Measurements from ENCODE around the gene EPRS1. TPM values are rescaled to one million over a fixed set of nuclear protein-coding genes. Genes with fewer than 3 reads are reported as not detected.

EPRS1 gene
- total RNA-seq, result 36.3 TPM

DNA sequence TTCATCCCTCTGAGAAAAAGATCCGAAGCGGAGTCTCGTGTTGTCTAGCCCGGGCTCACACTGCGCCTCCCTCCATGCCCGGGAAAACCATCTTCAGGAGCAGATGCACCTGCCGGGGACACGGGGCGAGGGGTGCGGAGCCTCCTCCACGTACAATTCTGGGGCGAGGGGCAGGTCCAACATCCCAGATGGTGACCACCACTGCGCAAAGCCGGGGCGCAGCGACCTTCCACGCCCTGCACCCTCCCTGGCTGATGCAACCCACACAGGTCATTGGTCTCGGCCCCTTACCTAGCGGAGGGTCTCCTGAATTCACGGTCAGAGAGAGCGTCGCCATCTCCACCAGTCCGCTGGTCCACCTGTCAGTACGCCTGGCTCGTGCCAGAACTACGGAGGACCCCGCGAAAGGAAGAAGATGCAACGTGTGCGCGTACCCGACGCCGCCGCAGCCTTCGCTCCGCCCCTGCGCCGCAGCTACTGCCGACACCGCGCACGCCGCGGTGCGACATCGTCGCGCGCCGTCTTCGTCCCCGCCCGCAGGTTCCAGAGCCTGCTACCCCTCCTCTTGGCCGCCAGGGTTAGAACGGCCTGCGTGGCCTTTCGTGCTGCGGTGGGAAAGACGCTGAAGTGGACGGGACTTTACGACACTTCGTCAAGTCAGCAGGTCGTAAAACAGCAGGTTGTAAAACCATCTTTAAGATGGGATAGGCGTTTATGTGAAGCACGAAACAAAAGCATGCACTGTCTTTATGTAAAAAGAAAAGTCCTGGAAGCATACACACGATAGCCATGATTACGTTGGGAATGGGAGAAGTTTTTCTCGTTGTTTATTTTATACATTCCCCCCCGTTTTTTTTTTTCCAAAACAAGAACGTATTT is at the start of gene EPRS1:
Gene EPRS1, minus strand, starts transcription at position 454 of the 879 bp plus-strand sequence. Its CDS starts 117 bp downstream, at position 337.
- Histone ChIP-seq H3K27me3 (no peaks in the 10 kb centered on the region), H3K4me3 (peak within 1 kb of the TSS; percentile 76 to 94), H3K27ac (peak within 1 kb of the TSS; percentile 81), H3K9me3 (no peaks in the 10 kb centered on the region), H3K4me1 (peaks cover 13% of the 10 kb centered on the region), H3K36me3 (no peaks in the 10 kb centered on the region)
- TF ChIP-seq POLR2AphosphoS5 (IDR thresholded peaks at IDR 0.05; ENCODE audit: insufficient read depth in 1 of 2, low read depth in 1 of 2) (peak; percentile 90 to 92), POLR2A (IDR thresholded peaks at IDR 0.05) (peak in 1 of 2 donors; percentile 29)
- TF ChIP-seq, protein P1, sequence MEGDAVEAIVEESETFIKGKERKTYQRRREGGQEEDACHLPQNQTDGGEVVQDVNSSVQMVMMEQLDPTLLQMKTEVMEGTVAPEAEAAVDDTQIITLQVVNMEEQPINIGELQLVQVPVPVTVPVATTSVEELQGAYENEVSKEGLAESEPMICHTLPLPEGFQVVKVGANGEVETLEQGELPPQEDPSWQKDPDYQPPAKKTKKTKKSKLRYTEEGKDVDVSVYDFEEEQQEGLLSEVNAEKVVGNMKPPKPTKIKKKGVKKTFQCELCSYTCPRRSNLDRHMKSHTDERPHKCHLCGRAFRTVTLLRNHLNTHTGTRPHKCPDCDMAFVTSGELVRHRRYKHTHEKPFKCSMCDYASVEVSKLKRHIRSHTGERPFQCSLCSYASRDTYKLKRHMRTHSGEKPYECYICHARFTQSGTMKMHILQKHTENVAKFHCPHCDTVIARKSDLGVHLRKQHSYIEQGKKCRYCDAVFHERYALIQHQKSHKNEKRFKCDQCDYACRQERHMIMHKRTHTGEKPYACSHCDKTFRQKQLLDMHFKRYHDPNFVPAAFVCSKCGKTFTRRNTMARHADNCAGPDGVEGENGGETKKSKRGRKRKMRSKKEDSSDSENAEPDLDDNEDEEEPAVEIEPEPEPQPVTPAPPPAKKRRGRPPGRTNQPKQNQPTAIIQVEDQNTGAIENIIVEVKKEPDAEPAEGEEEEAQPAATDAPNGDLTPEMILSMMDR (IDR thresholded peaks at IDR 0.05), result peak in 2 of 3 experiments; percentile 42 to 80
- peak in 1 of 2 donors; percentile 94 for DNase-seq (ENCODE audit: extremely low spot score in 2 of 2)
- intact Hi-C loops (cut with DNase I), result loop anchor here (5.0 kb wide), 1 partner anchor 46 kb away; the partner anchor contains the start of gene IARS2

DNA sequence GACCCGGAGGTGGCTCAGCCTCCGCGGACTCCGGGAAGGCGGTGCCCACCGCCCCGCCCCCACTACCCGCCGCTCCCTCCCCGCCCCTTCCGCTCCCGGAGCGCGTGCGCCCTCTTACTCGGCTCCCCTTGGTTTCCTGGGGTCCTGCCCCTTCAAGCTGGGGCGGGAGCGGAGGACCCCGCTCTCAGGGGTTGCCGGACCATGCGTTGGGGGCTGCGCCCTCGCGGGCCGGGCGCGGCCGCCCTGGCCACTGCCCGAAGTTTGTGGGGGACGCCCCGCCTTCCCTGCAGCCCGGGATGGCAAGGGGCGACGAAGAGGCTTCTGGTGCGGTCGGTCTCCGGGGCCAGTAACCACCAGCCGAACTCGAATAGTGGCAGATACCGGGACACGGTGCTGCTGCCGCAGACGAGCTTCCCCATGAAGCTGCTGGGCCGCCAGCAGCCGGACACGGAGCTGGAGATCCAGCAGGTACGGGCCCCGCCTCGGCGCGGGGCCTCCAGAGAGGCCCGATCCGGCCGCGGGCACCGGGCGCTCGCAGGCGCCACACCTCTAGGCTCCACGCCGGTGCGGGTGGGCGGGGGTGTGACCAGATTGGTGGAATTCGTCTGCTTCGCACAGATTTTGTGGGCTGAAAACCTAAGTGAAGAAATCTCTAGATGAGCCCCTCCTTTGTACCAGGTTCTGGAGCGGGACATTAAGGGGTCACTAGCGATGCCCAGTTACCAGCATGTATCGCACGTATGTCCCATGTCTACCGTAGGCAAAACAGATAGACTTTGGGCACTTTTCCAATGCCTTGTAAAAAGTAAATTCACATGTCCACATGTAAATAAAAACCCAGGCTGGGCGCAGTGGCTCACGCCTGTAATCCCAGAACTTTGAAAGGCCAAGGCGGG is 48.0 kb upstream of the EPRS1 start, which contains the start of gene IARS2:
Gene IARS2, plus strand, starts transcription at position 117 of the 896 bp plus-strand sequence. Its CDS starts 85 bp downstream, at position 202.
- Histone ChIP-seq H3K27ac (peak within 1 kb of the TSS; percentile 79), H3K4me1 (peaks cover 25% of the 10 kb centered on the region), H3K36me3 (peaks cover 0 to 16% of the 10 kb centered on the region in 2 donors), H3K4me3 (peak within 1 kb of the TSS; percentile 82 to 89), H3K9me3 (no peaks in the 10 kb centered on the region), H3K27me3 (no peaks in the 10 kb centered on the region)
- TF ChIP-seq, protein P1 (IDR thresholded peaks at IDR 0.05), result no peak
- TF ChIP-seq POLR2A (IDR thresholded peaks at IDR 0.05) (peak in 1 of 2 donors; percentile 12), POLR2AphosphoS5 (IDR thresholded peaks at IDR 0.05; ENCODE audit: insufficient read depth in 1 of 2, low read depth in 1 of 2) (peak in 1 of 2 donors; percentile 81)
- DNase-seq (ENCODE audit: extremely low spot score in 2 of 2), result peak in 1 of 2 donors; percentile 87
- intact Hi-C loops (cut with DNase I), result loop anchor here (5.0 kb wide), 1 partner anchor 47 kb away; the partner anchor contains the start of gene EPRS1

DNA sequence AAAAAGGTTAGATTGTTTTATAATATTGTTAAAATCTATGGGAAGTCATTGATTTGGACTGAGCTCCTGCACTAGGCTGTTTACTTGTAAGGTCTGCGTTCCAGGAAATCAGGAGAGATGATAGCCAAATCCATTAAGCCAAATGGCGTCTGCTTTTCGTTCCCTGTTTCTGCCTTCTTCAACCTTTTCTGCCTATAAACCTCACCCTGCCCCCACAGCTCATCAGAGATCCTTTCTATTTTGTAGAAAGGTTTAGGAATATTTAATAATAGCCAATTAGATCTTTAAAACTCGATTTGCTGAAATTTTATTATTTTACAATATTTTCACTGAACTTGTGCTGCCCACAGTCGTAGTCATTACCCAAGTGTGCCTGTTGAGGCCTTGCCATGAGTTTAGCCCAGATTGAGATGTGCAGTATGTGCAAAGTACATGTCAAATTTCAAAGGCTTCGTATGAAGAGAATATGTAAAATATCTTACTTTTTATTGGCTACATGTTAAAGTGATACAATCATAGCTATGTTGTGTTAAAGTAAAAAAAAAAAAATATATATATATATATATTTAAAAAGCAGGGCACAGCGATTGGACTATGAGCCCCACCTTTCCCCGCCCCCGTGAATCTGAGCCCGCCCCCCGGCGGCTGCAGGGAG is 47.2 kb upstream of the EPRS1 start:
- TF ChIP-seq POLR2AphosphoS5 (IDR thresholded peaks at IDR 0.05; ENCODE audit: insufficient read depth in 1 of 2, low read depth in 1 of 2), result peak in 1 of 2 donors; percentile 31
- TF ChIP-seq, protein P1 (IDR thresholded peaks at IDR 0.05), result no peak
- Histone ChIP-seq H3K4me1 (peaks cover 25% of the 10 kb centered on the region), H3K27ac (peak overlapping the region; percentile 41), H3K9me3 (no peaks in the 10 kb centered on the region), H3K4me3 (peak overlapping the region; percentile 82 to 89), H3K27me3 (no peaks in the 10 kb centered on the region), H3K36me3 (peaks cover 0 to 16% of the 10 kb centered on the region in 2 donors)
- no peak for DNase-seq (ENCODE audit: extremely low spot score in 2 of 2)
- intact Hi-C loops (cut with DNase I), result loop anchor here (5.0 kb wide), 1 partner anchor 46 kb away; the partner anchor contains the start of gene EPRS1

DNA sequence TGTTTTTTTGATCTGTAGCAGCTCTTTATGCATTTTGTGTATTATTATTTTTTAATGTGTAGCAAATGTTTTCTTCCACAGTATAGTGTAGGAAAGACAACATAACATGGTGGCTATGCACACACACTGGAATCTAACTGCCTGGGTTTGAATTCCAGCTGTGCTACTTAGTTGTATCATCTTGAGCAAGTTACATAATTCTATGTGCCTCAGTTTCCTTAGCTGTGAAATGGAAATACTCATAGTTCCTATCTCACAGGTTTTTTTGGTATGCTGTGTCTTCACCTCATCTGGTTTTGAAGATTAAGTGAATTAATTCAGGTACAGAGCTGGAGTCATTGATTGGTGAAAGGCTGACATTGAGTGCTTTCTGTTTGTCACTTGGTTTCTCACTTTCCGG is 46.4 kb upstream of the EPRS1 start:
- intact Hi-C loops (cut with DNase I), result loop anchor here (5.0 kb wide), 1 partner anchor 45 kb away; the partner anchor contains the start of gene EPRS1
- Histone ChIP-seq H3K27ac (no peak overlapping the region), H3K9me3 (no peaks in the 10 kb centered on the region), H3K4me3 (no peak overlapping the region), H3K27me3 (no peaks in the 10 kb centered on the region), H3K4me1 (peaks cover 25% of the 10 kb centered on the region), H3K36me3 (peaks cover 0 to 14% of the 10 kb centered on the region in 2 donors)
- DNase-seq (ENCODE audit: extremely low spot score in 2 of 2), result no peak
- TF ChIP-seq POLR2A (IDR thresholded peaks at IDR 0.05) (no peak), POLR2AphosphoS5 (IDR thresholded peaks at IDR 0.05; ENCODE audit: insufficient read depth in 1 of 2, low read depth in 1 of 2) (no peak)
- TF ChIP-seq, protein P1 (IDR thresholded peaks at IDR 0.05), result no peak
